Activated T-helper 1 cell treated with Interleukin-2 at 50 U/mL for 16 hours (primary cell): ENCODE data around the gene H2BK1.

ENCODE experiments used
- DNase-seq: peaks from one replicate; pipeline ENCODE4 v3.0.0-alpha.2; 2020; ENCODE audit warnings: low read depth

H2BK1 gene

GRCh38 chr7:151178236-151178635, 32.1 kb downstream of the H2BK1 start:
- DNase-seq, result no peak

- no peak for DNase-seq
Observed at GRCh38 chr7:151177310-151177709, 33.0 kb downstream of the H2BK1 start.

- DNase-seq, result no peak
Observed at GRCh38 chr7:151176401-151176800, 33.9 kb downstream of the H2BK1 start.

GRCh38 chr7:151175793-151176311, 34.4 kb downstream of the H2BK1 start:
- DNase-seq, result no peak

- DNase-seq, result no peak
Observed at GRCh38 chr7:151175047-151175792, 35.1 kb downstream of the H2BK1 start.

- DNase-seq, result no peak
Observed at GRCh38 chr7:151174246-151175046, 35.8 kb downstream of the H2BK1 start.

GRCh38 chr7:151173386-151174245, 36.7 kb downstream of the H2BK1 start:
- DNase-seq, result no peak

GRCh38 chr7:151172273-151173141, 37.8 kb downstream of the H2BK1 start:
- peak; percentile 74 for DNase-seq

GRCh38 chr7:151168787-151169162, 41.5 kb downstream of the H2BK1 start:
- DNase-seq, result no peak

GRCh38 chr7:151168003-151168786, 42.1 kb downstream of the H2BK1 start:
- peak; percentile 45 for DNase-seq

GRCh38 chr7:151167197-151167961, 42.9 kb downstream of the H2BK1 start, which contains the start of gene GBX1:
TSS of gene GBX1 (minus strand) at chr7:151167694. CDS start at chr7:151167548, 146 bp downstream.
- DNase-seq, result no peak

GRCh38 chr7:151166629-151167196, 43.6 kb downstream of the H2BK1 start:
- no peak for DNase-seq

- no peak for DNase-seq
Observed at GRCh38 chr7:151161757-151162156, 48.5 kb downstream of the H2BK1 start.
